ENCODE measurements around the gene EMC10. TPM values are rescaled to one million over a fixed set of nuclear protein-coding genes. Genes with fewer than 3 reads are reported as not detected.

The EMC10 gene
- total RNA-seq, 1 experiment from 2014 or later: 108 TPM

DNA sequence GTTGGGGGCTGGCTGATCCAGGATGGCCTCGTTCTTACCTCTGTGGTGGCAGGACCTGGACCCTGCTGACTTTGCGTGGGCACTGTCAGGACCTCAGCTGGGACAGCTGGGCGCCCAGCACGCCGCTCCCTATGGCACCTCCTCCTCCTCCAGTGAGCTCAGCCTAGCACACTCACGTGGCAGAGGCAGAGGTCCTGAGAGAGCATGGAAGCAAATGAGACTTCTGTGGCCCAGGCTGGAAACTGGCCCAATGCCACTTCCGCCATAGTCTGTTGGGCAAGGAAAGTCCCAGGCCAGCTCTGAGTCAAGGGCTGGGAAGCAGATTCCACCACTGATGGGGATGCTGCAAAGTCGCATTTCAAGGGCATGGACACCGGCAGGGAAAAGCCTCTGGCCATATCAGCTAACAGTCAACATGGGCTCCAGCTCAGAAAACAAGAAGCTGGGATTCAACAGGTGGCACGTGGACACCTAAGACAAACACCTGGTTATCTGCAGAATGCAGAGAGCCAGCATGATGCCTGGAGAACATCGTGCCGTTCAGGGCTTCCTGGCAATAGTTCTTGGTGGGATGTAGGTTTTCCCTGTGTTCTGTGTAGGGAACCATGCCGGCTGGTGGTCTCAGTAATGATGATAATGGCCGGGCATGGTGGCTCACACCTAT is 26.9 kb upstream of the EMC10 start:
- Histone ChIP-seq H3K4me3 (ENCODE audit: low read depth, low read length, poor library complexity, severe bottlenecking) (no peak overlapping the region), H3K9me3 (ENCODE audit: low read depth, low read length, poor library complexity, severe bottlenecking) (no peaks in the 10 kb centered on the region), H3K4me1 (ENCODE audit: insufficient read depth, low read length, poor library complexity, severe bottlenecking) (no peaks in the 10 kb centered on the region), H3K27me3 (replicated peaks; ENCODE audit: insufficient read depth, low read depth, low read length, poor library complexity) (no peaks in the 10 kb centered on the region), H3K27ac (ENCODE audit: low read depth, low read length, poor library complexity, severe bottlenecking) (no peak overlapping the region), H3K36me3 (ENCODE audit: insufficient read depth, low read length, poor library complexity, severe bottlenecking) (no peaks in the 10 kb centered on the region)
- BruUV-seq (replicated peaks): no TSS peak
- intact Hi-C loops (cut with micrococcal nuclease; ENCODE audit: unreplicated experiment): no loop called here
- TF ChIP-seq, protein P1, sequence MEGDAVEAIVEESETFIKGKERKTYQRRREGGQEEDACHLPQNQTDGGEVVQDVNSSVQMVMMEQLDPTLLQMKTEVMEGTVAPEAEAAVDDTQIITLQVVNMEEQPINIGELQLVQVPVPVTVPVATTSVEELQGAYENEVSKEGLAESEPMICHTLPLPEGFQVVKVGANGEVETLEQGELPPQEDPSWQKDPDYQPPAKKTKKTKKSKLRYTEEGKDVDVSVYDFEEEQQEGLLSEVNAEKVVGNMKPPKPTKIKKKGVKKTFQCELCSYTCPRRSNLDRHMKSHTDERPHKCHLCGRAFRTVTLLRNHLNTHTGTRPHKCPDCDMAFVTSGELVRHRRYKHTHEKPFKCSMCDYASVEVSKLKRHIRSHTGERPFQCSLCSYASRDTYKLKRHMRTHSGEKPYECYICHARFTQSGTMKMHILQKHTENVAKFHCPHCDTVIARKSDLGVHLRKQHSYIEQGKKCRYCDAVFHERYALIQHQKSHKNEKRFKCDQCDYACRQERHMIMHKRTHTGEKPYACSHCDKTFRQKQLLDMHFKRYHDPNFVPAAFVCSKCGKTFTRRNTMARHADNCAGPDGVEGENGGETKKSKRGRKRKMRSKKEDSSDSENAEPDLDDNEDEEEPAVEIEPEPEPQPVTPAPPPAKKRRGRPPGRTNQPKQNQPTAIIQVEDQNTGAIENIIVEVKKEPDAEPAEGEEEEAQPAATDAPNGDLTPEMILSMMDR (conservative IDR thresholded peaks at IDR 0.05; ENCODE audit: low read depth, low read length): no peak
- TF ChIP-seq EZH2 (IDR thresholded peaks at IDR 0.05; ENCODE audit: borderline replicate concordance, low read depth, low read length, poor library complexity, severe bottlenecking): no peak
- no peak for DNase-seq (ENCODE audit: low spot score)
- ChIA-PET CTCF (no interaction called here), POLR2A (ENCODE audit: low non-redundant PET) (no interaction called here)

DNA sequence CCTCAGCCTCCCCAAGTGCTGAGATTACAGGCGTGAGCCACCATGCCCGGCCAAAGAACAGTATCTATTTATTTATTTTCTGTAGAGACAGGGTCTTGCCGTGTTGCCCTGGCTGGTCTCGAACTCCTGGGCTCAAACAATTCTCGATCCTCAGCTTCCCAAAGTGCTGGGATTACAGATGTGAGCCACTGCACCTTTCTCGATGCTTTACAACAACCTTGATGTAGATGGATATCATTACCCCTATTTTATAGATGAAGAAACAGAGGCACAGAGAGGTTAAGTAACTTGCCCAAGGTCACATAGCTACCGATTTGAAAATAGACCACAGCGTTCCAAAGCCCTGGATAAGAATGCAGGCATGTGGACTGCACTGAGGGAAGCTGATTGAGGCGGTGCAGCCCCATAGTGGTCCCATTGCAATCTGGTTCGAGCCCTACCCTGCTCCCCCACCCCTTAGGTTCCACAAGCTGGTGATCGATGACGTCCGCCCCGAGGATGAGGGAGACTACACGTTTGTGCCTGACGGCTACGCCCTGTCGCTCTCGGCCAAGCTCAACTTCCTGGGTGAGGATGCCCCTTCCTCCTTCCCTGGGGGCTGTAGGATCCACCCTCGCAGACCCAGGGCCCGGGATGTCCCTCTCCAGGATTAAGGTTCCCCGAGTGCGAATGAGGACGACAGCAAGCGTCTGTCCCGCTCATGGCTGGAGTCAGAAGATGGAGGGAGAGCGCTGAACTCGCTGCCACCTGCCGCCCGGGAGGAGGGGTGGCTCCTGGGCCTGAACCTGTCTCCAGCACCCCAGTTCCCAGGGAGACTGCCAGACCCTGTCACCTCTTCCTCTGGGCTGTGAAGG is 25.7 kb upstream of the EMC10 start:
- intact Hi-C loops (cut with micrococcal nuclease; ENCODE audit: unreplicated experiment): no loop called here
- BruUV-seq (replicated peaks): no TSS peak
- POLR2A ChIA-PET (ENCODE audit: low non-redundant PET): no interaction called here

GRCh38 chr19:50451223-50451534 is 25.1 kb upstream of the EMC10 start:
- Histone ChIP-seq H3K27me3 (replicated peaks; ENCODE audit: insufficient read depth, low read depth, low read length, poor library complexity) (no peaks in the 10 kb centered on the region), H3K27ac (ENCODE audit: low read depth, low read length, poor library complexity, severe bottlenecking) (no peak overlapping the region), H3K4me3 (ENCODE audit: low read depth, low read length, poor library complexity, severe bottlenecking) (no peak overlapping the region), H3K36me3 (ENCODE audit: insufficient read depth, low read length, poor library complexity, severe bottlenecking) (no peaks in the 10 kb centered on the region), H3K4me1 (ENCODE audit: insufficient read depth, low read length, poor library complexity, severe bottlenecking) (no peaks in the 10 kb centered on the region), H3K9me3 (ENCODE audit: low read depth, low read length, poor library complexity, severe bottlenecking) (no peaks in the 10 kb centered on the region)
- intact Hi-C loops (cut with micrococcal nuclease; ENCODE audit: unreplicated experiment): no loop called here
- CTCF ChIA-PET: no interaction called here
- POLR2A ChIA-PET (ENCODE audit: low non-redundant PET): no interaction called here
- TF ChIP-seq, protein P1 (conservative IDR thresholded peaks at IDR 0.05; ENCODE audit: low read depth, low read length): no peak
- TF ChIP-seq EZH2 (IDR thresholded peaks at IDR 0.05; ENCODE audit: borderline replicate concordance, low read depth, low read length, poor library complexity, severe bottlenecking): no peak
- no TSS peak for BruUV-seq (replicated peaks)
- no peak for DNase-seq (ENCODE audit: low spot score)

More for the DNA sequence above, 25.7 kb upstream of the EMC10 start:
- Histone ChIP-seq H3K36me3 (ENCODE audit: insufficient read depth, low read length, poor library complexity, severe bottlenecking) (no peaks in the 10 kb centered on the region), H3K9me3 (ENCODE audit: low read depth, low read length, poor library complexity, severe bottlenecking) (no peaks in the 10 kb centered on the region), H3K27ac (ENCODE audit: low read depth, low read length, poor library complexity, severe bottlenecking) (no peak overlapping the region), H3K4me3 (ENCODE audit: low read depth, low read length, poor library complexity, severe bottlenecking) (no peak overlapping the region), H3K4me1 (ENCODE audit: insufficient read depth, low read length, poor library complexity, severe bottlenecking) (no peaks in the 10 kb centered on the region), H3K27me3 (replicated peaks; ENCODE audit: insufficient read depth, low read depth, low read length, poor library complexity) (no peaks in the 10 kb centered on the region)
- TF ChIP-seq, protein P1 (conservative IDR thresholded peaks at IDR 0.05; ENCODE audit: low read depth, low read length): no peak
- TF ChIP-seq EZH2 (IDR thresholded peaks at IDR 0.05; ENCODE audit: borderline replicate concordance, low read depth, low read length, poor library complexity, severe bottlenecking): no peak
- DNase-seq (ENCODE audit: low spot score): no peak
- CTCF ChIA-PET: no interaction called here
